NCI-H2196 (cell line): ENCODE results near the gene GNAI3.

Experiments used
- DNase-seq: peaks from one replicate; lab custom pipeline; 2025; ENCODE audit not compliant: unreplicated experiment; lab: John Stamatoyannopoulos, UW

Gene GNAI3

DNA sequence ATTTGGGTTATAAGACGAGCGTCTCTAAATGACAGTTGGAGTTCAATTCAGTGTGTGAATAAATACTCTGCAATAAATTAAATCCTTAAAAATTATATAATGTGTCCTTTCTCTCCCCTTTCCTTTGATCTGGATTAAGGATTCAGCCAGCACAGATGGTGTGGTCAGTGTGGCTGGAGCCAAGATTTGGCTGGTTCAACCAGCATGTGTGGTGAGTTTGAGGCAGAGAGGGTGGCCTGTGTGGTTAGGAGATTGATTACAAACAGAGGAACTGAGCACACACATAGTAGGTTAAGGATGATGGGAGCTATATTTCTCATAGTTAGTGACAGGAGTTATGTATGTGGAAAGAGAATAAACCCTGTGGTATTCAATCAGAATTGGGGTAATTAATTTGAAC, 24.7 kb upstream of the GNAI3 start:
- no peak for DNase-seq

DNA sequence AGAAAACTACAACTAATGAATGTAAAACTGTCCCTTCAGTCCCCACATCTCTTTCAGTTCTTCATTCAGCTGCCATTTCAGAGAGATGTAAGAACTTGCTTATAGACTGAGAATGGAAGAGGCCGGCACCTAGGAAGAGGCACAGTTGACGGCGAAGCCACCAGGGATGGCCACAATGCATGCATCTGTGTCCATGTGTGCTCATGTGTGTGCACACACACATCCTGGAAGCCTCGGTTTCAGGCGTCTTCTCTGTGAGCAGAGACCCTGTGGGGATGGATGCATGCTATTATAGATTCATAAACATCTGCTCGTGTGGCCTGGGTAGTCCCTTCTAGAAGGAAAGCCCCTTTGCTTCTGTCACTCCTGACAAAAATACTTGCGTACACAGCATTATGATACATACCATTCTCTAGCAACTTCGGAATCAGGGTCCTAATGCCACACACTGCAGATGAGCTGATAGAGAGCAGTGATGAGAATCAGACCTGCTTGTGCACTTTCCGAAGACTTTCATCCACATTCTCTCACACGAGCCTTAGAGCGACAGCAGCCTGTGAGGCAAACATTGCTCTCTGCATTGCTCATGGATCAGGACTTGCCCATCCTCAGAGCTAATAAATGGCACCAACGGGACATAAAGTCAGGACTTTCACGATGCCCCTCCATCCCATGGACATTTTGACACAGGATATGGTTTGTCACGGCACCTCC, 21.2 kb upstream of the GNAI3 start:
- no peak for DNase-seq

DNA sequence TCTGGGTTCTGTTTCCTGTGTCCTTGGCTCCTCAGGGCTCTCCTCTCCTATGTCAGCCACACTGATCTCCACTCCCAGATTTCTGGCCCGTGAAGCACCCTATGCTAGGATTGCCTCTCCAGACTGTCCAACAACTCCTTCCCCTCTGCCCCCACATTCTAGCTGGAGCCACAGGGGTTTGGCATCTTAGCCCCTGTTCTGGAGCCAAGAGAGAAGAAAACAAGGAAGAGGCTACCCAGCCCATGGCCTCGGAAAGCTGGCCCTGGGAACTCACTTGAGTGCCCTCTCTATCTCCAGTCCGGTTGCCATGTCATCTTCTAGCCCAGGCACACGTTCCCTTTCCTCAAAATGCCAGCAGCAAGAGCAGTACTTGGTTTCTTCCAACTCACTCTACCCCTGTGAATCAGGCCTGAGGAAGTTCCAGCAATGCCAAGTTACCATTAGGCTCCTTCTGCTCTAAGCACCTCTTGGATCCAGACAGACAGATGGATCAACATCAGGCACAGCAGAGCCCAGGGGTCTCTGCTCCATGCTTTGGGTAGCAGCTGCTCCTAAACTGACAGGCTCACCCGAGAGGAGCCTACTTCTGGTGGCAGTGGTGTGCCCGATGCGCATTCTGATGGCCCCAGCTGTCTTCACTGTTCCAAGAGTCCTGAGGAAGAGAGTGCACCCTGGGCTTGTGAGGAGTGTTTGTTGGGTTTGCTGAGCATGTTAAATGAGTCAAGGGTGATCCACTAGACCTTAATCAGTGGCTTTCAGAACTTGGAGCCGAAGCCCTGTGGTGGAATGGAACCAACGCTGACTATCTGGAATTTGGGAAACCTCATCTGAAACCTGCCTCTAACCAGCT, 20.3 kb upstream of the GNAI3 start:
- DNase-seq, result no peak

DNA sequence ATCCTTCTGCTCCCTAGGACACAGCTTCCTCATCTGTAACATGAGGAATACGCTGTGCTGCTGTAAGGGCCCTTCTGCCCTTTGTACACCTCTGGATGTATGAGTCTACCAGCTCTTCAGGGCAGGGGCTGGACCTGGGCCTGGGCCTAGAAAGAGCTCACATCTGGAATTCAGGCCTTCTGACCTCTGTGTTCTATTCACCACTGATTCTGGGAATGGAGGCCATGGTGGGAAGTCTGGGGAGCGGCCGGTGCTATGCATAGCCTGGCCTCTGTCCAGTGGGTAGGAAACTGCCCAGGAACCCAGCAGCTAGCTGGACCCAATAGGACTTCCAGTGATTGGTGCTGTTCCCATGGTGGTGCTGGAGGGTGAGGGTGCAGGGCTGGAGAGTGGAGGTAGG, 19.7 kb upstream of the GNAI3 start:
- DNase-seq, result no peak

DNA sequence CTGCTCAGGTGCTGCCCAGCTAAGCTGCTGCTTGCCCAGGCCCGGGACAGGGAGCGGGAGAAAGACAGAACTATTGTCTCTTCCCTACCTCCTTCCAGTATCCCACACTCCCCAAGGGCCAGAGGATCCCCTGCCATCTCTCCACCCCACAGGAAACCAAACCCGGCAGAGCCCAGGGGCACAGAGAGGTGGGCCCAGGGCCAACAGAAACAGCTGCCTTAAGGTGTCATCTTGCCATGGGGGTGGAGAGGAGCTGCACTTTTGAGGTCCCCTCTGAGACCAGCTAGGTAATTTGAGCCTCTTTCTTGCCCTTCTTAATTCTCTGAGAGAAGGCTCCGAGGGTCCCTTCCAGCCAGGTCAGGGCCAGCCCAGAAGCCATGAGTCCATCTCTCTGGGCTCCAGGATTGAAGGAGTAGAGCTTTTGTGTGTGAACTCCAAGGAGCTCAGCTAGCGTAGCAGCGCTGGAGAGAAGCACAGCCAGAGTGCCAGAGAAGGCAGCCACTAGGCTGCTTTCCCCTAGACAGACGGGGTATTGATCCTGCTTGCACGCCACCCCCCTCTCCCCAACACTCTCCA, 18.4 kb upstream of the GNAI3 start:
- DNase-seq, result peak; percentile 35

DNA sequence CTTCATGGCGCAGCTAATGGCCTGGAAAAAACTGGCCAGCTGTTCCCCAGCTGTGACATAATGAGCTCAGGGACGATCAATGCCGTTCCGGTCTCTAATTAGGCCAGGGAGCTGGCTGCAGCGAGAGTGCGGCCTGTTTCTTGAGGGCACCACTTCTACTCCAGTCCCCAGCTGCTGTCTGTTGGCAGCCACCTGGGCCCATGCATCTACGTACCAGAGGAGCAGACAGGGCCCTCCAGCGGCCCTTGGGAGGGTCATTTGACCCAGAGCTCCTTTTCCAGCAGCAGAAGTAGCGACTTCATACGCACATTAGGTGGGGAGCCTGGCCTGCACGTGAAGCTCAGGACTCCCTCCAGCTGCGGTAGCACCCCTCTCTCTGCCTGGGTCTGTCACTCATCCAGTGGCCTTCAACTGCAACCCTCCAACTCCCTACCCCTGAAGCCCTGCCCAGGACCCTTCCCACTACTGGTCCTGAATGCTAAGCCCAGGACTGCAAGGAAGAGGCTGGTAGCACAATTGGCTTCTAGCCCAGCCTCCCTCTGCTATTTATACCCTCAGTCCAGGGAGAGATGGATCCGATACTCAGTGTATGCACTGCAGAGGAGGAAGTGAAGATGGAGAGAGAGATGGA, 17.8 kb upstream of the GNAI3 start:
- DNase-seq, result peak; percentile 45

DNA sequence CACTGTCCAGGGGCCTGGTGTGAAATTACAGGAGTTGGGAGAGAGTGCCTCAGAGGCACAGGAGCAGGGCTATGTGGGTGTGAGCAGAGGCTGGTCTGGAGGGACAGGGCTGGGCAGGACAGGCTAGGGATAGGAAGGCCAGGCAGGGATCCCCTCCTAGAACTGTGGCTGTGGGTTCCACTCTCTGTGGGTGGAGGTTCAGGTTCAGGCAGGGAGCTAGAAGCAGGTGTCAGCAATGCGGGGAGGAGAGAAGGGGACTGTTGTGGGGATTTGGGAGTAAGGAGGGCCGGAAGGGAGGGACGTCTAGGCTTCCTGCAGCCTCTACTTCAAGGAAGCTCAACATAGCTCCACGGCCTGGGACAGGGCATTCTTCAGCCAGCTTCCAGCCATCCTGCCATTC, 17.0 kb upstream of the GNAI3 start:
- DNase-seq, result no peak

DNA sequence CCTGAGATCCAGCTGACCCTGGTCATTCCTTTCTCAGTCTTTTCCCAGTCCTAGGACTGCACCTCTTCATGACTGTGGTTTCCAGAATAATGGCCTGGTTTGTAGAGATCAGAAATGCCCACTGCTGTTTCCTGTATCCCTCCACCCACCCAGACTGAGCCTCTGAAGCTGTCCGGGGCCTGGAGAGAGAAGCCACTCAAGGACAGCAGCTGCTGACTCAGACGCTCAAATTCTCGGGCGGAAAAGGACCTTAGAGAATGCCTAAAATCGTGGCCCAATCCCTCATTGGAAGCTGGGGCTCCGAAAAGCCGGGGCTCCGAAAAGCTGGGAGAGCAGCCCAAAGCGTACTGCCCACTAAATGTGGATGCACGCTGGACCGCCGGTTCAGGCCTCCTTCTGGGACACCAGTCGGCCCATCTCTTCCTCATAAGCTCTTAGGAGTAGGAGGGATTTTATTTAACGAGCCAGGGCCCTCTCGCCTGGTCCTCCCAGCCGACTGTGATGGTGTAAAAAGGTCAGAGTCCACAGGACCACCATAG, 16.5 kb upstream of the GNAI3 start:
- DNase-seq, result peak; percentile 7

DNA sequence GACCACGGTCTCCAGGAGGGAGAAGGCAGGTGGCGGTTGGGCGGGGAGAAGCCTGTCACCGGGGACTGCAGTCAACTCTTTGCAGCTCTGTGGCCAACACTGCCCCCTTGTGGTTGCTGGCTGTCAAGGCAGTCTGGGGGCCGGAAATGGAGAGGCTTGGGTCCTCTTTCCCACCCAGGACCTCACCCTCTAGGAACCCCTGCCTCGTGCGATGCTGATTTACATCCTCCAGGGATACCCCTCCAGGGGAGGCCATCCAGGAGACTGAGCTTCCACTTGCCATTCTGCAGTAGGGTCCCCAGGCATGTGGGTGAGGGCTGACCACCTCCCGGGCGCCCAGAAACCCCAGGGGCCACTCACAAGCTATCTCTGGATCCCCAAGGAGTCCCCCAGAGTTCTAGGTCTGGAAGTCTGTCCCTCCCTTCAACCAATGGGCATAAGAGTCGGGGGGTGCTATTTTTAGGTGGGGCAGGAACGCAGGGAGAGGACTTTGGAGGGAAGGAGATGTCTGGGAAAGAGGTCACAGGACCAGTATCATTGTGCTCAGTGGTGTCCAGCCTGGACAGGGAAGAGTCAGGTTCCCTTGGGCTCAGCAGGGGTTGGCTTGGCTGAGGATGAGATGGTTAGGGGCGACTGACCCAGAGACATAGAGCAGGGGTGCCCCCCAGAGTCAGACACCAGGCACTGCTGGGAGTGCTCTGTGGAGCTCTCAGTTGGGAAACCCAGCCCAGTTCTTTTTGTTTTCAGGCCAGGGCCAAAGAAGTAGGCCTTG, 15.9 kb upstream of the GNAI3 start:
- DNase-seq, result peak; percentile 84

DNA sequence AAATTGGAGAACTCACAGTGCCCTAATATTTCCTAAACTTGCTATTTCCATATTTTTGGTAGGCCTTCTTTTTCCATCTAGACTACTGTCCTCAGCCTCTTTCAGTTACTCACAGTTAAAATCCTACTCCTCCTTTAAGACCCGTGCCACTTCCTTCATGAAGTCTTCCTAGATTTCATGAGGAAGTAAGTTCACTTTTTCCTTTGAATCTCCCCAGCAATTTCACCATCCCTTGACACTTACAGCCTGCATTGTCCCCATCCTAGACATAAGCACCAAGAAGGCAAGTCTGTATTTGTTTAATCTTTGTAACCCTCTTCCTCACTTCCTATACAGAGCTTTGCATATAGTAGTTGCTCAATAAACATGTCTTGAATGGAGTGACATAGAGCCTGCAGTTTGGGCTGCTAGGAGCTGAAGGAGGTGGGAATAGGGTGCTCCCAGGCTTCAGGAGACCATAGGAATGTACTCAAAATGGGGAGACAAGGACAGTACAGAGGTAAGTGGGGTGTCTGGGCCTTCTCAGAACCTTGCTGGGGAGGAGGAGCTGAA, 14.0 kb upstream of the GNAI3 start:
- no peak for DNase-seq

DNA sequence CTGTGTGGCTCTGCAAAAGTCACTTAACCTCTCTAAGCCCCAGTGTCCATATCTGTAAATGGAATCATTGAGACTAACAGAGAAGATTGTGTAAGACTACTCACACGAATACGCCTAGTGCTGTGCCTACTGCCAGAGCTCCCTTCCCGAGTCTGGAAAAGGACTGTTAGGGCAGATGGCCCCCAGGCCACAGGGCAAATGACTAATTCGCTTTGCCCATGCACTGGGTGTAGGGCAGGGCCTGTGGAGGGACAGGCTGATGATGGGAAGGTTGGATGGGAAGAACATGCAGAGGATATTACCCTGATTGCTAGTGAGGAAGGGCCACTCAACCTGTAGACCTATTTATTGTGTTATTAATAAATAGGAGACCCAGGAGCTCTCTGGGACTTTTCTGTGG, 12.9 kb upstream of the GNAI3 start:
- DNase-seq, result no peak

DNA sequence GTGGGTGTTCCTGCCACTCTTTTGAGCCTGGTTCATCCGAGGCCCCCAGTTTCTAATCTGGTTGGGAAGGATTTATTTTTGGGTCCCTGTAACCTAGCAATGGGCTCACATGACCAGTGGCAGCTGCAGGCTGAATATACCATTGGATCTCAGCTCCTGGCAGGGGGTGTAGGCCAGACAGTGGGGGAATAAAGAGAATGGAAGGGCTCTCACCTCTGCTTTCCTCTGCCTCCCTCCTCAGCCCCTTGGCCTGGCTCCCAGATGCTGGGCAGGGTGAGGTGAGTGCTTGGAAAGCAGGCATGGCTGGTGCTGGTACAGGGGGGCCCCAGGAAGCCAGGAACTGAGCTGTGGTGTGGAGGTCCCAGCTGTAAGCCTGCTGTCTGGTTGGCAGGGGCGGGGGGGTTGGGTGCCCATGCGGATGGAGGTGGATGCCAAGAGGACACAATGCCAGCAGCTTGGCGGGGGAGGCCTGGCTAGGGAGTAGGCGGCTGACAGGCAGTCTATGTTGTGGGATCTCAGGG, 12.4 kb upstream of the GNAI3 start:
- DNase-seq, result peak; percentile 78

DNA sequence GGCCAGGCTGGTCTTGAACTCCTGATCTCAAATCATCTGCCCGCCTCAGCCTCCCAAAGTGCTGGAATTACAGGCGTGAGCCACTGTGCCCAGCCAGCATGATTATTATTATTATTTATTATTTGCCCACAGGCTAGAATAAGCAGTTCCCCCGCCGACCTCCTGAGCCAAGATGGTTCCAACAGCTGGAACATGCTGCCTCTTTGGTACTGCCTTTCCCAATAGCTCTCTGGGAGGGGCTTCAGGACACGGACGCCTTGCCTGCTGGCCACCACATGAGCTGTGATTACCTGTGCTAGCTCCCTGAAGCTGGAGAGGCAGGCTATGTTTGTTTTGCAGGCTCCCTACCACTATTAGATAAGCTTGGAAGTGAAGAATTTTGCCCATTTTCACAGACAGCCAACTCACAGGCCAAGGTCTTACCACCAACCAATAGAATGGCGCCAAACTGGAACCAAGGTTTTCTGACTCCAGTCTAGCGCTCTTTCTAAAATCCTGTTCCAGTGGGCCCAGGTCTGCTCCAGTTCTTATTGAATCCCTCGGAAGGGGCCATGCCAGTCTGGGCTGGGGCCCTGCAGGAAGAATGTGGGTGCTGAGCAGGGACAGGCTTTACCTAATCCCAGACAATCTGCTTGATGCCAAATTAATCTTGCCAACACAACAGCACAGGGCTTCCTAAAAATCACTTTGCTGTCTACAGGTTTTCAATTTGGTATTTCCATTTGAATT, 10.8 kb upstream of the GNAI3 start:
- DNase-seq, result no peak

DNA sequence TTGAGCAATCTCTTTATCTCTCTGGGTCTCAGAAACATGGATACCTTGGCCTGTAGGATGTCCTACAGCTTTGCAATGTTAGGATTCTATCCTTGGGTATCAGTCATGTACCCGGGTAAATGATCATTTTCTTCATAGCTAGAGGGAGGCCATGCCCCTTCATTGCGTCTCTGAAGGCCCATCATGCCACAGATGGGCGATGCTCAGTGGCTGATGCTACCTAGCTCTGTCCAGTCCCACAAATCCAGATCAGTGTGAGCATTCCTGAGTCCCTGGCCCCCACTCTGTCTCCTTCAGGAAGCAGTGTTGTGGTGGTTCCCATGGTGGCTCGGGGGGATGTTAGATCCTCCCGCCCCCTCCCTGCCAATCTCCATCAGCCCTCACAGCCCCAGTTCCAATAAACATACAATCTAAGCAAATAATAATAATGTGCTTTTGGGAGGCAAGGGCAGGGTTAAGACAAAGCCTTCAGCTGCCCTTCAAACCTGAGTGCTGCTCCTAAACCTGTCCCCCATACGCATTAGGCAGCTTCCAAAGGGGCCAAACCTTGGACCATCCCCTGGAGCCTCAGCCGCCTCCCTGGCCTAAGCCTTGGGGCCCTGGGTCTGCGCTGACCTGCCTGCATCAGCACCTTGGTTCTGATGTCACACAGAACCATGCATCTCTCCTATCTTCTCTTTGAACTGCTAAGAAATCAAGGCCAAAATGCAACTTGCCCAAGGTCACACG, 9.4 kb upstream of the GNAI3 start:
- no peak for DNase-seq

DNA sequence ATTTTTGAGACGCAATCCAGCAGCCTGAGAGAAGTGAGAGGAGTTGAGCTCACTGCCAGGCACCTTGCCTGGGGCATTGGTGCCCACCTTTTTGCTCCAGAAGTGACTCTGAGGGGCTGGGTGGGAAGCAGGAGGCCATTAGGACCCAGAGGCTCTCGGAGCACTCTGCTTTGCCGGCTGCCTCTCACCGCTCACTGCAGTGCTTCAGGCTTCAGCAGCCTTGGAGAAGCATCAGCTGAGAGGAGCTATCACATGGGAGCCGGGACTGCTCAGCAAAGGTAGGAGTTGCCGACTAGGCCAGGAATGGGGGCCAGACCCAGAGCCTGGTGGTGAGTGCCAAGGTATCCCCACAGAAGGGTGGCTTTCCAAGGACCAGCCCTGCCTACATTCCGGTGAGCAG, 8.7 kb upstream of the GNAI3 start, which contains the start of gene GPR61:
TSS of gene GPR61 (plus strand) at position 197 of the 400 bp plus-strand sequence. CDS start 3,151 bp downstream, outside the sequence.
- no peak for DNase-seq

DNA sequence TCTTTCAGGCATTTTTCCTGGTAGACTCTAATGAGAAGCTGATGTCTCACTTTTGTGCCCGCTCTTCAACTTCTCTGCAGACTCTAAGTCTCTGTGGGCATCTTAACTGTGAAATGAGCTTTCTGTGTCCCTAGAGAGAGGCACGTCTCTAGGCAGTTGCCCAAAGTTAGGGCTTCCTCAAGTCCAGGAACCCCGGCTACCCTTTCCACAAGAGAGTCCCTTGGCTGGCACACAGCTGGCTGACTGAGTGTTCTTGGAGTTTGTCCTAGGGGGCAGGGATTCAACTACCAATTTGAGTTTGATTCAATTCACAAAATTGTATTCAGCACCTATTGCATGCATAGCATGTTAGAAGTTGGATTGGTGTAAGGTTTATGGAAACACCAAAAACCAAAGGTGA, 7.3 kb upstream of the GNAI3 start:
- no peak for DNase-seq

DNA sequence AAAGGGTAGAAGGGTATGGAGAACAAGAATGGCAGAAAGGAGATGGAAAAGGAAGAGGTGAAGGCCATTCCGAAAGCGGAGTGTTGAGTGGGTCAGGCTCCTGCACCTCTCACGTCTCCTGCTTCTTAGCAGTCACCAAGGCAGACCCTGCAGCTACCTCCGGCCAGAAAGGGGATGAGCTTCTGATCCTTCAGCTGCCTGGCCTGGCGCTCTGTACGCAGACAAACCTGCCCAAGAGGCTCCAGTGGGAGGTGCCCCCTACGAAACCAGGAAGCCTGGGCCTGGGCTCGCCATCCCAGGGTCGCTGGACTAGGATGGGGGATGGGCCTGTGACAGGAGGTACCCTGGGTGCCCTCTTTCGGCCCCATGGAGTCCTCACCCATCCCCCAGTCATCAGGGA, 5.8 kb upstream of the GNAI3 start:
- DNase-seq, result no peak

DNA sequence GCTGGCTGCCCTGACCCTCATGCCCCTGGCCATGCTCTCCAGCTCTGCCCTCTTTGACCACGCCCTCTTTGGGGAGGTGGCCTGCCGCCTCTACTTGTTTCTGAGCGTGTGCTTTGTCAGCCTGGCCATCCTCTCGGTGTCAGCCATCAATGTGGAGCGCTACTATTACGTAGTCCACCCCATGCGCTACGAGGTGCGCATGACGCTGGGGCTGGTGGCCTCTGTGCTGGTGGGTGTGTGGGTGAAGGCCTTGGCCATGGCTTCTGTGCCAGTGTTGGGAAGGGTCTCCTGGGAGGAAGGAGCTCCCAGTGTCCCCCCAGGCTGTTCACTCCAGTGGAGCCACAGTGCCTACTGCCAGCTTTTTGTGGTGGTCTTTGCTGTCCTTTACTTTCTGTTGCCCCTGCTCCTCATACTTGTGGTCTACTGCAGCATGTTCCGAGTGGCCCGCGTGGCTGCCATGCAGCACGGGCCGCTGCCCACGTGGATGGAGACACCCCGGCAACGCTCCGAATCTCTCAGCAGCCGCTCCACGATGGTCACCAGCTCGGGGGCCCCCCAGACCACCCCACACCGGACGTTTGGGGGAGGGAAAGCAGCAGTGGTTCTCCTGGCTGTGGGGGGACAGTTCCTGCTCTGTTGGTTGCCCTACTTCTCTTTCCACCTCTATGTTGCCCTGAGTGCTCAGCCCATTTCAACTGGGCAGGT, 5.0 kb upstream of the GNAI3 start:
- no peak for DNase-seq
